ENCODE results near the gene YPEL1. TPM values are rescaled to one million over a fixed set of nuclear protein-coding genes. Genes with fewer than 3 reads are reported as not detected.
"Not testable (repeated sequence)": the region's sequence is repeated elsewhere in the genome, so short reads cannot be mapped to it uniquely, and the experiment has no call there.

Gene YPEL1
- total and polyA plus RNA-seq, 2 of the 8 experiments (the other 6 are each of a cell fraction or from before 2014, with no cell fraction given), result 6.0 to 6.7 TPM

GRCh38 chr22:21692856-21693255 lies 42.7 kb downstream of the YPEL1 start:
- not testable (repeated sequence) for H3K4me1 ChIP-seq (replicated peaks in 1 of 4; ENCODE audit: control insufficient read depth in 3 of 4, insufficient read depth in 4 of 4, low read length in 3 of 4); H3K9me3 ChIP-seq (ENCODE audit: insufficient read depth in 2 of 2, low read depth in 1 of 2, low read length in 1 of 2); DNase-seq (ENCODE audit: low read depth in 1 of 2, low spot score in 2 of 2); FAIRE-seq; H3K79me1 ChIP-seq (ENCODE audit: low read depth, low read length); H2BK15ac ChIP-seq (ENCODE audit: low read length); H3K79me2 ChIP-seq (ENCODE audit: control insufficient read depth in 1 of 2, insufficient read depth in 2 of 2, low read length in 2 of 2); H3K9ac ChIP-seq (replicated peaks in 1 of 4; ENCODE audit: extremely low read depth in 1 of 4, low read depth in 3 of 4, low read length in 3 of 4); H3K23ac ChIP-seq (ENCODE audit: insufficient read length); H3K27ac ChIP-seq (ENCODE audit: low read depth, low read length); H2BK5ac ChIP-seq (ENCODE audit: low read depth, low read length); H2BK12ac ChIP-seq (ENCODE audit: low read depth, low read length); H4K5ac ChIP-seq (ENCODE audit: insufficient read length, low read depth, low read length); H3K14ac ChIP-seq (ENCODE audit: insufficient read length); H4K8ac ChIP-seq (ENCODE audit: extremely low read depth, insufficient read depth, low read length); H3K4me2 ChIP-seq (ENCODE audit: insufficient read depth in 1 of 2, low read depth in 2 of 2, low read length in 2 of 2); H3K27me3 ChIP-seq (replicated peaks in 1 of 4; ENCODE audit: control insufficient read depth in 3 of 4, extremely low read depth in 1 of 4, insufficient read depth in 3 of 4, low read length in 3 of 4); H3K23me2 ChIP-seq (ENCODE audit: low read depth, low read length); H2AFZ ChIP-seq (ENCODE audit: low read length); H3K4me3 ChIP-seq (ENCODE audit: extremely low read depth in 1 of 4, insufficient read depth in 2 of 4, low read depth in 3 of 4, low read length in 4 of 4); H3K56ac ChIP-seq (replicated peaks; ENCODE audit: insufficient read length, low read depth, low read length); H4K91ac ChIP-seq (replicated peaks; ENCODE audit: insufficient read length, low read length); H3K4ac ChIP-seq (replicated peaks; ENCODE audit: insufficient read length, low read depth, low read length); H4K20me1 ChIP-seq (replicated peaks in 1 of 2; ENCODE audit: control insufficient read depth in 1 of 2, insufficient read depth in 2 of 2, low read length in 2 of 2); H2BK20ac ChIP-seq (ENCODE audit: low read length); H2AK5ac ChIP-seq (ENCODE audit: low read depth, low read length); H2BK120ac ChIP-seq (replicated peaks; ENCODE audit: low read depth, low read length); H3K18ac ChIP-seq (ENCODE audit: extremely low read depth, low read length)
- CTCF ChIA-PET (ENCODE audit: partially characterized antibody), result interaction anchor here (0.9 to 1.1 kb wide), 3 partner anchors 20 to 245 kb away, joined by 3 to 5 read pairs (median 3); no protein-coding TSS in a partner anchor
- H3K36me3 ChIP-seq (ENCODE audit: control insufficient read depth in 2 of 4, insufficient read depth in 4 of 4, low read length in 3 of 4), result peaks cover 4 to 16% (median 7%) of the 10 kb centered on the region in 4 experiments; a peak in 5 of 8 replicates
- 96% methylated on average over 6 of the region's 9 CpGs; no CpG with 5 or more reads in 1 of the 2 experiments for WGBS, 2 experiments (ENCODE audit: extremely low coverage in 1 of 2, insufficient coverage in 1 of 2, insufficient read length in 1 of 2, insufficient replicate concordance in 2 of 2, low coverage in 1 of 2, low lambda C conversion rate in 2 of 2, missing lambda C conversion rate in 1 of 2)
- POLR2A ChIA-PET (ENCODE audit: partially characterized antibody), result interaction anchor here (1.9 to 2.1 kb wide), 2 partner anchors 13 to 43 kb away, joined by 4 read pairs; partner anchors contain the start of gene YPEL1

Data from H1 (cell line).